ENCODE data around the gene DCLK1.

Gene DCLK1

DNA sequence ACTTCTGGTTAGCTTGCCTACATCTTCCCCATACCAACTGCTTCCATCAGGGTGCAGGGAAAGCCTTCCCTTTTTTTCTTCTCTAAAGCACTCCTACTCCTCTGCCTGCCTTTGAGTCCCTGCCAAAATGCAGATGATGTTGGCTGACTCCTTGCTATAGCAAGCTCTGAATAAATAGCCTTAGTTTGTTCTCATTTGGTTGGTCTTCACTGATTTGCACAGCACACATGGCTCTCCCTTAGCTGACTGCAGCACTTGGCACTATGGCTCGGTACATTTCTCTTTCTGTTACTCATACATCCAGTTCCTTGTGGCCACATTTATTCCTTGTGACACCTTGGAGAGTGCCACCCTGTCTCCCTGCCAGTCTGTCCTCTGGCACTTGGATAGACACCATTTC, 249.8 kb downstream of the DCLK1 start:
- TF ChIP-seq, protein P1, sequence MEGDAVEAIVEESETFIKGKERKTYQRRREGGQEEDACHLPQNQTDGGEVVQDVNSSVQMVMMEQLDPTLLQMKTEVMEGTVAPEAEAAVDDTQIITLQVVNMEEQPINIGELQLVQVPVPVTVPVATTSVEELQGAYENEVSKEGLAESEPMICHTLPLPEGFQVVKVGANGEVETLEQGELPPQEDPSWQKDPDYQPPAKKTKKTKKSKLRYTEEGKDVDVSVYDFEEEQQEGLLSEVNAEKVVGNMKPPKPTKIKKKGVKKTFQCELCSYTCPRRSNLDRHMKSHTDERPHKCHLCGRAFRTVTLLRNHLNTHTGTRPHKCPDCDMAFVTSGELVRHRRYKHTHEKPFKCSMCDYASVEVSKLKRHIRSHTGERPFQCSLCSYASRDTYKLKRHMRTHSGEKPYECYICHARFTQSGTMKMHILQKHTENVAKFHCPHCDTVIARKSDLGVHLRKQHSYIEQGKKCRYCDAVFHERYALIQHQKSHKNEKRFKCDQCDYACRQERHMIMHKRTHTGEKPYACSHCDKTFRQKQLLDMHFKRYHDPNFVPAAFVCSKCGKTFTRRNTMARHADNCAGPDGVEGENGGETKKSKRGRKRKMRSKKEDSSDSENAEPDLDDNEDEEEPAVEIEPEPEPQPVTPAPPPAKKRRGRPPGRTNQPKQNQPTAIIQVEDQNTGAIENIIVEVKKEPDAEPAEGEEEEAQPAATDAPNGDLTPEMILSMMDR (conservative IDR thresholded peaks at IDR 0.05; ENCODE audit: low read depth, low read length), result no peak
- H3K4me3 ChIP-seq (ENCODE audit: low read depth, low read length), result no peak overlapping the region
- peak; percentile 37 for DNase-seq (ENCODE audit: low read depth)

- TF ChIP-seq, protein P1 (conservative IDR thresholded peaks at IDR 0.05; ENCODE audit: low read depth, low read length), result no peak
- no peak overlapping the region for H3K4me3 ChIP-seq (ENCODE audit: low read depth, low read length)
- no peak for DNase-seq (ENCODE audit: low read depth)
Observed at GRCh38 chr13:35879111-35879510, 252.1 kb downstream of the DCLK1 start.

GRCh38 chr13:35876601-35877000, 254.6 kb downstream of the DCLK1 start:
- no peak for DNase-seq (ENCODE audit: low read depth)
- TF ChIP-seq, protein P1 (conservative IDR thresholded peaks at IDR 0.05; ENCODE audit: low read depth, low read length), result no peak
- no peak overlapping the region for H3K4me3 ChIP-seq (ENCODE audit: low read depth, low read length)

DNA sequence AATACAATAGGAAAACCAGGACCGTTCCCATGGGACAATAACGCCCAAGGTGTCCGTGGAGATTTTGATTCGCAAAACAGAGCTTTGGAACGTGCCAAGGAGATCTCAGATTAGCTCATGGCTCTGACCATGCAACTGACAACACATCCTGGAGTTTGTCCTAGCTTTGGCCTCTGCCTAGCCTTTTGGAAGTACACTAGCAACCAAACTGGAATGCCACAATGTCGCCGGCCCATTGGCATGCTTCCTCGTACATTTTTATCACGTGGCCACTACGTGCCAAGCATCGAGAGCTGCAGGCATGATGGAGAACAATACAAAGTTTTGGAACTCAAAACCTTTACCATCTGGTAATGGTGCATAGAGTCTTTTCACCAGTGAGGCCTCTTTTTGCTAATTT, 256.5 kb downstream of the DCLK1 start:
- H3K4me3 ChIP-seq (ENCODE audit: low read depth, low read length), result no peak overlapping the region
- TF ChIP-seq, protein P1 (conservative IDR thresholded peaks at IDR 0.05; ENCODE audit: low read depth, low read length), result no peak

GRCh38 chr13:35872369-35872768, 258.8 kb downstream of the DCLK1 start:
- H3K4me3 ChIP-seq (ENCODE audit: low read depth, low read length), result no peak overlapping the region
- TF ChIP-seq, protein P1 (conservative IDR thresholded peaks at IDR 0.05; ENCODE audit: low read depth, low read length), result no peak
- no peak for DNase-seq (ENCODE audit: low read depth)

More for the DNA sequence above, 256.5 kb downstream of the DCLK1 start:
- DNase-seq (ENCODE audit: low read depth), result no peak

GRCh38 chr13:35871561-35871960, 259.6 kb downstream of the DCLK1 start:
- no peak overlapping the region for H3K4me3 ChIP-seq (ENCODE audit: low read depth, low read length)
- TF ChIP-seq, protein P1 (conservative IDR thresholded peaks at IDR 0.05; ENCODE audit: low read depth, low read length), result no peak
- DNase-seq (ENCODE audit: low read depth), result no peak

DNA sequence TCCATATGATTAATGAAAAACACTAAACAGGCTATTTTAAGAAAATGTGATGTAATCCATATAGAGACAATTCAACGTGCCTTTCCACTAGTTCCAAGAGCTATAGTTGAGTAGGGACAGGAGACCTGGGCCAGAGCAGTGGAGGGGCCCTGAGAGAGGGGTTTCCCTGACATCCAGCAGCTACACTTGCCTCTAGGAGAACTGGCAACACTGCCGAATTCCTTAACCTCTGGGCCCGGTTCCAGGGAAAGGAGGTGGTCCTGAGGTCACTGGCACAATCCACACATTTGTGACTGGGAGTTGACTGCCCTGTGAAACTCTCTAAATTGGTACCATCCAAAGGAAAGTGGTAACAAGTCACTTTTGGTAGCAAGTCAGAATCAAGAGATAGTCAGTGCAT, 264.4 kb downstream of the DCLK1 start:
- TF ChIP-seq, protein P1 (conservative IDR thresholded peaks at IDR 0.05; ENCODE audit: low read depth, low read length), result no peak
- H3K4me3 ChIP-seq (ENCODE audit: low read depth, low read length), result no peak overlapping the region
- DNase-seq (ENCODE audit: low read depth), result no peak
